ENCODE measurements around the gene EHD2.

GRCh38 chr19:47691782-47692181, 21.4 kb upstream of the EHD2 start:
- TF ChIP-seq POLR2A (IDR thresholded peaks at IDR 0.05): no peak
- no peak for TF ChIP-seq CTCF (IDR thresholded peaks at IDR 0.05)
